ENCODE data around the gene LANCL2. TPM values are rescaled to one million over a fixed set of nuclear protein-coding genes. Genes with fewer than 3 reads are reported as not detected.

Gene LANCL2
- total RNA-seq, 4 donors from 2014 or later: 6.4 to 27.0 (median 15.6) TPM

GRCh38 chr7:55326945-55327626 lies 38.1 kb upstream of the LANCL2 start:
- no peak for DNase-seq
- Histone ChIP-seq H3K27ac (no peak overlapping the region), H3K4me3 (no peak overlapping the region), H3K27me3 (no peaks in the 10 kb centered on the region), H3K4me1 (peaks cover 0 to 5% (median 0%) of the 10 kb centered on the region in 4 donors), H3K9me3 (no peaks in the 10 kb centered on the region), H3K36me3 (no peaks in the 10 kb centered on the region)
- WGBS, 2 donors (ENCODE audit: low coverage in 1 of 2): 78 to 79% methylated on average over 7 of the region's 7 CpGs
- intact Hi-C loops (cut with DNase I; ENCODE audit: low total_unique reads) (no loop called here), in situ Hi-C loops (cut with MboI; ENCODE audit: low pct_ligation_motif_present in 1 of 4, low pct_unique_long_range_greater_than_20kb in 1 of 4, low sequenced_read_pairs in 3 of 4) (no loop called here)
- TF ChIP-seq POLR2A (IDR thresholded peaks at IDR 0.05) (no peak), CTCF (IDR thresholded peaks at IDR 0.05) (no peak), EP300 (IDR thresholded peaks at IDR 0.05; ENCODE audit: low read depth) (no peak), POLR2AphosphoS5 (IDR thresholded peaks at IDR 0.05) (no peak)

GRCh38 chr7:55335151-55335550 lies 30.0 kb upstream of the LANCL2 start:
- intact Hi-C loops (cut with DNase I; ENCODE audit: low total_unique reads) (no loop called here), in situ Hi-C loops (cut with MboI; ENCODE audit: low pct_ligation_motif_present in 1 of 4, low pct_unique_long_range_greater_than_20kb in 1 of 4, low sequenced_read_pairs in 3 of 4) (no loop called here)
- TF ChIP-seq POLR2A (IDR thresholded peaks at IDR 0.05) (no peak), POLR2AphosphoS5 (IDR thresholded peaks at IDR 0.05) (no peak), CTCF (IDR thresholded peaks at IDR 0.05) (no peak)
- H3K27me3 ChIP-seq: no peaks in the 10 kb centered on the region
- H3K36me3 ChIP-seq: no peaks in the 10 kb centered on the region
- no peaks in the 10 kb centered on the region for H3K9me3 ChIP-seq
- H3K4me3 ChIP-seq: no peak overlapping the region
- H3K27ac ChIP-seq: no peak overlapping the region
- no peak for DNase-seq
- 65 to 100% methylated on average over 1 to 5 of the region's 5 CpGs for WGBS, 2 donors (ENCODE audit: low coverage in 1 of 2)
- H3K4me1 ChIP-seq: no peaks in the 10 kb centered on the region

GRCh38 chr7:55335786-55336185 lies 29.4 kb upstream of the LANCL2 start:
- 83 to 85% methylated on average over 5 of the region's 5 CpGs for WGBS, 2 donors (ENCODE audit: low coverage in 1 of 2)
- TF ChIP-seq CTCF (IDR thresholded peaks at IDR 0.05) (no peak), POLR2AphosphoS5 (IDR thresholded peaks at IDR 0.05) (no peak), POLR2A (IDR thresholded peaks at IDR 0.05) (no peak), EP300 (IDR thresholded peaks at IDR 0.05; ENCODE audit: low read depth) (no peak)
- Histone ChIP-seq H3K4me1 (no peaks in the 10 kb centered on the region), H3K36me3 (no peaks in the 10 kb centered on the region), H3K27me3 (no peaks in the 10 kb centered on the region), H3K9me3 (no peaks in the 10 kb centered on the region), H3K4me3 (no peak overlapping the region), H3K27ac (no peak overlapping the region)
- intact Hi-C loops (cut with DNase I; ENCODE audit: low total_unique reads): no loop called here
- DNase-seq: no peak
- in situ Hi-C loops (cut with MboI; ENCODE audit: low pct_ligation_motif_present in 1 of 4, low pct_unique_long_range_greater_than_20kb in 1 of 4, low sequenced_read_pairs in 3 of 4): no loop called here

- Histone ChIP-seq H3K4me3 (no peak overlapping the region), H3K27me3 (no peaks in the 10 kb centered on the region), H3K4me1 (no peaks in the 10 kb centered on the region), H3K27ac (no peak overlapping the region), H3K9me3 (no peaks in the 10 kb centered on the region), H3K36me3 (no peaks in the 10 kb centered on the region)
- intact Hi-C loops (cut with DNase I; ENCODE audit: low total_unique reads) (no loop called here), in situ Hi-C loops (cut with MboI; ENCODE audit: low pct_ligation_motif_present in 1 of 4, low pct_unique_long_range_greater_than_20kb in 1 of 4, low sequenced_read_pairs in 3 of 4) (no loop called here)
- DNase-seq: no peak
- WGBS, 2 donors (ENCODE audit: low coverage in 1 of 2): 39 to 46% methylated on average over 2 of the region's 3 CpGs
- no peak for TF ChIP-seq EP300 (IDR thresholded peaks at IDR 0.05; ENCODE audit: low read depth)
- TF ChIP-seq POLR2AphosphoS5 (IDR thresholded peaks at IDR 0.05): no peak
- TF ChIP-seq CTCF (IDR thresholded peaks at IDR 0.05): no peak
- no peak for TF ChIP-seq POLR2A (IDR thresholded peaks at IDR 0.05)
Observed at GRCh38 chr7:55336540-55336939, 28.6 kb upstream of the LANCL2 start.

All from transverse colon (tissue), 4 donors.